Mesothelial cell of epicardium (in vitro differentiated cells): ENCODE data around the gene TRIM67. TPM values are rescaled to one million over a fixed set of nuclear protein-coding genes. Genes with fewer than 3 reads are reported as not detected.

Experiments
- DNase-seq, 2 experiments: peaks; one replicate each; pipeline ENCODE4 v3.0.0; 2021; ENCODE audit warnings: low spot score in 2 of 2; ENCODE audit not compliant: unreplicated experiment in 2 of 2
- H3K27ac Mint-ChIP-seq: 2 replicates; pipeline ENCODE4 v1.8.0; 2021; ENCODE audit warnings: mixed read lengths
- H3K27me3 Mint-ChIP-seq: 2 replicates; pipeline ENCODE4 v1.8.0; 2021; ENCODE audit warnings: low read depth, mixed read lengths
- H3K36me3 Mint-ChIP-seq: 2 replicates; pipeline ENCODE4 v1.8.0; 2021; ENCODE audit warnings: mixed read lengths
- H3K4me1 Mint-ChIP-seq: 2 replicates; pipeline ENCODE4 v1.8.0; 2021; ENCODE audit warnings: mixed read lengths
- H3K4me3 Mint-ChIP-seq: 2 replicates; pipeline ENCODE4 v1.8.0; 2021; ENCODE audit warnings: mild to moderate bottlenecking, moderate library complexity, mixed read lengths
- H3K9me3 Mint-ChIP-seq: 2 replicates; pipeline ENCODE4 v1.8.0; 2021; ENCODE audit warnings: mixed read lengths
- CTCF ChIP-seq: fragments of 200-600 bp; sonication (generic); IDR thresholded peaks from one replicate; pipeline ENCODE4 v1.5.0; 2021; ENCODE audit warnings: antibody characterized with exemption; ENCODE audit not compliant: unreplicated experiment
- total RNA-seq: library from RNA; stranded (reverse); gene quantifications from 3 replicates; pipeline ENCODE4 v1.2.1, GENCODE V29; 2021

The TRIM67 gene
- total RNA-seq, 1 donor from 2014 or later = 0.09 TPM

GRCh38 chr1:231190456-231190855 is 28.6 kb downstream of the TRIM67 start:
- no peak for DNase-seq
- Mint-ChIP-seq H3K4me3 (no peak overlapping the region), H3K9me3 (peaks cover 8% of the 10 kb centered on the region), H3K27ac (no peak overlapping the region), H3K27me3 (peaks cover 72% of the 10 kb centered on the region), H3K36me3 (no peaks in the 10 kb centered on the region), H3K4me1 (peaks cover 3% of the 10 kb centered on the region)
- no peak for TF ChIP-seq CTCF

GRCh38 chr1:231192620-231193163 is 30.8 kb downstream of the TRIM67 start:
- Mint-ChIP-seq H3K36me3 (no peaks in the 10 kb centered on the region), H3K27me3 (peaks cover 64% of the 10 kb centered on the region), H3K27ac (no peak overlapping the region), H3K9me3 (peaks cover 8% of the 10 kb centered on the region), H3K4me3 (no peak overlapping the region), H3K4me1 (peaks cover 3% of the 10 kb centered on the region)
- no peak for TF ChIP-seq CTCF
- no peak for DNase-seq

GRCh38 chr1:231193710-231194340 is 32.0 kb downstream of the TRIM67 start:
- Mint-ChIP-seq H3K4me1 (peaks cover 3% of the 10 kb centered on the region), H3K9me3 (peaks cover 8% of the 10 kb centered on the region), H3K36me3 (no peaks in the 10 kb centered on the region), H3K27me3 (peaks cover 64% of the 10 kb centered on the region), H3K4me3 (no peak overlapping the region), H3K27ac (no peak overlapping the region)
- DNase-seq = no peak
- TF ChIP-seq CTCF = no peak

GRCh38 chr1:231194476-231194842 is 32.6 kb downstream of the TRIM67 start:
- H3K9me3 Mint-ChIP-seq = peaks cover 4% of the 10 kb centered on the region
- peaks cover 3% of the 10 kb centered on the region for H3K4me1 Mint-ChIP-seq
- no peaks in the 10 kb centered on the region for H3K36me3 Mint-ChIP-seq
- peaks cover 64% of the 10 kb centered on the region for H3K27me3 Mint-ChIP-seq
- no peak for TF ChIP-seq CTCF
- no peak for DNase-seq
- no peak overlapping the region for H3K27ac Mint-ChIP-seq
- H3K4me3 Mint-ChIP-seq = no peak overlapping the region

- TF ChIP-seq CTCF = no peak
- H3K4me1 Mint-ChIP-seq = peaks cover 3% of the 10 kb centered on the region
- H3K9me3 Mint-ChIP-seq = peaks cover 1% of the 10 kb centered on the region
- H3K27ac Mint-ChIP-seq = no peak overlapping the region
- no peak overlapping the region for H3K4me3 Mint-ChIP-seq
- H3K36me3 Mint-ChIP-seq = no peaks in the 10 kb centered on the region
- peaks cover 65% of the 10 kb centered on the region for H3K27me3 Mint-ChIP-seq
- no peak for DNase-seq
Measured at GRCh38 chr1:231194843-231195516, 33.1 kb downstream of the TRIM67 start.
